GM12878 (cell line): ENCODE data around the gene IGFBP6. TPM values are rescaled to one million over a fixed set of nuclear protein-coding genes. Genes with fewer than 3 reads are reported as not detected.

Experiments
- BMI1 ChIP-seq: fragments of 450-650 bp; IDR thresholded peaks from 2 replicates; pipeline ENCODE4 v1.6.1; 2016; ENCODE audit warnings: mild to moderate bottlenecking, moderate library complexity, borderline replicate concordance
- CREM ChIP-seq: IDR thresholded peaks from 2 replicates; pipeline ENCODE4 v1.6.1; 2014; ENCODE audit warnings: antibody characterized with exemption, low read depth
- MTA3 ChIP-seq: IDR thresholded peaks from 2 replicates; pipeline ENCODE4 v1.6.1; 2012; ENCODE audit warnings: low read length, inconsistent platforms, borderline replicate concordance
- NR2C1 ChIP-seq: fragments of 450-650 bp; IDR thresholded peaks from 2 replicates; pipeline ENCODE4 v1.6.1; 2017; ENCODE audit warnings: antibody characterized with exemption, mild to moderate bottlenecking, moderate library complexity
- SRF ChIP-seq, 2 experiments: IDR thresholded peaks; 2 replicates each; pipeline ENCODE4 v1.6.1; 2011; ENCODE audit warnings: low read depth in 2 of 2, low read length in 2 of 2, mild to moderate bottlenecking in 1 of 2, moderate library complexity in 1 of 2
- SUPT20H ChIP-seq: IDR thresholded peaks from 2 replicates; pipeline ENCODE4 v1.6.1; 2011; ENCODE audit warnings: low read depth, mild to moderate bottlenecking, low read length, moderate library complexity, borderline replicate concordance; ENCODE audit not compliant: control insufficient read depth
- ZBTB11 ChIP-seq: fragments of 450-650 bp; formaldehyde crosslinking; IDR thresholded peaks from 2 replicates; pipeline ENCODE4 v1.5.0; 2022; ENCODE audit warnings: mild to moderate bottlenecking, missing genetic modification characterization
- ZNF274 ChIP-seq: IDR thresholded peaks from one replicate; pipeline ENCODE4 v1.8.0; 2011; ENCODE audit not compliant: insufficient read length, insufficient read depth
- polyA plus RNA-seq, 11 experiments: library from polyadenylated mRNA; depleted of rRNA in 4 of 11; unstranded in 6 of 11; stranded (reverse) in 5 of 11; fragments of >200 nt; fragmentation: Nextera tagmentation in 4 of 11; fragmentation: Illumina TruSeq in 1 of 11; extraction: Ambion mirVana in 4 of 11; extraction: Trizol in 1 of 11; gene quantifications; 1 replicate in 1 of 11; 2 replicates in 10 of 11; pipeline versions ENCODE4 v1.2.1 to v1.2.3, GENCODE V29; 2011 to 2016; ENCODE audit warnings: inconsistent platforms in 2 of 11, missing spikeins in 2 of 11, low read depth in 1 of 11
- total RNA-seq, 4 experiments: library from RNA; depleted of rRNA in 3 of 4; stranded (reverse); fragments of >200 nt in 3 of 4; fragmentation: Illumina TruSeq in 1 of 4; extraction: Trizol in 1 of 4; gene quantifications; 2 replicates each; pipeline versions ENCODE4 v1.2.1 to v1.2.3, GENCODE V29; 2013 to 2021

The IGFBP6 gene
- total and polyA plus RNA-seq, 10 of the 15 experiments (the other 5 are each of a cell fraction or from before 2014, with no cell fraction given) = 0.09 to 0.87 (median 0.56) TPM; not detected in 3

GRCh38 chr12:53098354-53098981, 1.0 kb downstream of the IGFBP6 start (continued):
- TF ChIP-seq MTA3 = no peak
- no peak for TF ChIP-seq SRF (IDR thresholded peaks at IDR 0.05; ENCODE audit: low read depth in 2 of 2, low read length in 2 of 2)
- TF ChIP-seq ZBTB11 (CRISPR knock-in tag) = no peak
- TF ChIP-seq ZNF274 = no peak
- no peak for TF ChIP-seq NR2C1
- TF ChIP-seq SUPT20H = no peak
- TF ChIP-seq BMI1 = no peak
- TF ChIP-seq CREM = no peak
